Measurements from ENCODE around the gene GTF2I.
"Not testable (repeated sequence)": the region's sequence is repeated elsewhere in the genome, so short reads cannot be mapped to it uniquely, and the experiment has no call there.

DNA sequence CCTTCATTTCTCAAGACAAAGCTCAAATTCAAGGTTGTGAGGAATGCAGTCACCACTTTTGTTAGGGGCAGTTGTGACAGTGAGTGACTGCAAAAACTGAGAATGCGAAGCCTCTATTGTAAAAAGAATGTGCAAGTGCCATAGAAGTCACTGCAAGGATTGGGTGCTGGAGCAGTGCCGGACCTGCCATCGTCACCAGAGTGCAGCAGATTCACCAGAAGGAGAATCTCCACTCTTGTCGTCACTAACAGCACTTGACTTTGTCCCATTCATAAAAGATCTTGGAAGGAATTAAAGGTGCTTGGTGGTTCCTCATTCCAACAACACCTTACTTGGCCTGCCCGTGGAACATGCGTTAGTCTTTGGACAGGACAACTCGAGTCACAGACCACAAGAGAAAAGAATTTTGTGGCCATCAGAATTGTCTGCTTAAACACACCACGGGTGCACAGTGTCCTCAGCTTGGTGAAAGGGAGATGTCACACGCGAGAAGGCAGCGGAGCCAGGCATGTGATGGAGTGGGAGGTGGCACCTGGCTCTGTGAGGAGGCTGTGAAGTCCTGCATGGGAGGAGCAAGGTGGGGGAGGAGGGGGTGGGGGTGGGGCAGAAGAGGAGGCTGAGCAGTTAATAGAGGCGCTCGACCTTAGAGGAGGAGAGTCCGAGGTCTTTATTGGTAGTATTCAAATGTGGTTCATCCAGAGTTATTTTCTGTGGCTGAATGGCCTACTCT lies 82.6 kb downstream of the GTF2I start:
- TF ChIP-seq, protein P1, sequence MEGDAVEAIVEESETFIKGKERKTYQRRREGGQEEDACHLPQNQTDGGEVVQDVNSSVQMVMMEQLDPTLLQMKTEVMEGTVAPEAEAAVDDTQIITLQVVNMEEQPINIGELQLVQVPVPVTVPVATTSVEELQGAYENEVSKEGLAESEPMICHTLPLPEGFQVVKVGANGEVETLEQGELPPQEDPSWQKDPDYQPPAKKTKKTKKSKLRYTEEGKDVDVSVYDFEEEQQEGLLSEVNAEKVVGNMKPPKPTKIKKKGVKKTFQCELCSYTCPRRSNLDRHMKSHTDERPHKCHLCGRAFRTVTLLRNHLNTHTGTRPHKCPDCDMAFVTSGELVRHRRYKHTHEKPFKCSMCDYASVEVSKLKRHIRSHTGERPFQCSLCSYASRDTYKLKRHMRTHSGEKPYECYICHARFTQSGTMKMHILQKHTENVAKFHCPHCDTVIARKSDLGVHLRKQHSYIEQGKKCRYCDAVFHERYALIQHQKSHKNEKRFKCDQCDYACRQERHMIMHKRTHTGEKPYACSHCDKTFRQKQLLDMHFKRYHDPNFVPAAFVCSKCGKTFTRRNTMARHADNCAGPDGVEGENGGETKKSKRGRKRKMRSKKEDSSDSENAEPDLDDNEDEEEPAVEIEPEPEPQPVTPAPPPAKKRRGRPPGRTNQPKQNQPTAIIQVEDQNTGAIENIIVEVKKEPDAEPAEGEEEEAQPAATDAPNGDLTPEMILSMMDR (IDR thresholded peaks at IDR 0.05; ENCODE audit: extremely low read depth in 1 of 2, insufficient read depth in 1 of 2, low read depth in 1 of 2, low read length in 2 of 2): not testable (repeated sequence)
- TF ChIP-seq EZH2 (IDR thresholded peaks at IDR 0.05; ENCODE audit: borderline replicate concordance, low read depth, low read length, severe bottlenecking); FOS (IDR thresholded peaks at IDR 0.05; ENCODE audit: borderline replicate concordance, insufficient read depth, low read length); POLR2A (IDR thresholded peaks at IDR 0.05; ENCODE audit: low read depth, low read length); POLR2AphosphoS5 (IDR thresholded peaks at IDR 0.05; ENCODE audit: insufficient read depth, low read depth, low read length); JUN (IDR thresholded peaks at IDR 0.05; ENCODE audit: borderline replicate concordance, insufficient read depth, insufficient read length, low read depth): not testable (repeated sequence)
- TF ChIP-seq, protein P2, sequence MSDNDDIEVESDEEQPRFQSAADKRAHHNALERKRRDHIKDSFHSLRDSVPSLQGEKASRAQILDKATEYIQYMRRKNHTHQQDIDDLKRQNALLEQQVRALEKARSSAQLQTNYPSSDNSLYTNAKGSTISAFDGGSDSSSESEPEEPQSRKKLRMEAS (IDR thresholded peaks at IDR 0.05; ENCODE audit: insufficient read depth, insufficient read length): not testable (repeated sequence)

All from endothelial cell of umbilical vein (primary cell).